Left forelimb (tissue), 1 donor: ENCODE results near the gene TPSD1.
A peak's percentile ranks its signal among the peaks of the same experiment; 100 is the strongest.
"Not testable (repeated sequence)": the region's sequence is repeated elsewhere in the genome, so short reads cannot be mapped to it uniquely, and the experiment has no call there.

Source experiments
- DNase-seq: peaks from one replicate; pipeline ENCODE4 v3.0.0-alpha.2; 2018; ENCODE audit warnings: low spot score

The TPSD1 gene

DNA sequence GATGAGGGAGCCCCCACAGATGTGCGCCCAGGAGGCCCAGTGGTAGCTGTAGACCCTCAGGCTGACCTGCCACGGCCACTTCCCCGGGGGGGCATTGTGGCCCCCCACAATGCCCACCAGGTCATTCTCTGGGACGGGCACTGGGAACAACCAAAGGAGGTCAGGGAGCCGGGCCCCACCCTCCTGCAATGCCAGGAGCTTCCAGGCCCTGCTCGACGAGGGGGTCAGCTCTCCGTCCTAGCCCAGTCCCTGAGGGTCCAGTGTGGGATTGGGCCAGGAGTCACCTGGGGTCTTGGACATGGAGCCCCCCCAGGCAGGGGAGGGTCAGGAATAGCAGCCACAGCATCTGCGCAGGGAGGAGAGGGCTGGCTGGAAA, 7.0 kb downstream of the TPSD1 start:
- no peak for DNase-seq

DNA sequence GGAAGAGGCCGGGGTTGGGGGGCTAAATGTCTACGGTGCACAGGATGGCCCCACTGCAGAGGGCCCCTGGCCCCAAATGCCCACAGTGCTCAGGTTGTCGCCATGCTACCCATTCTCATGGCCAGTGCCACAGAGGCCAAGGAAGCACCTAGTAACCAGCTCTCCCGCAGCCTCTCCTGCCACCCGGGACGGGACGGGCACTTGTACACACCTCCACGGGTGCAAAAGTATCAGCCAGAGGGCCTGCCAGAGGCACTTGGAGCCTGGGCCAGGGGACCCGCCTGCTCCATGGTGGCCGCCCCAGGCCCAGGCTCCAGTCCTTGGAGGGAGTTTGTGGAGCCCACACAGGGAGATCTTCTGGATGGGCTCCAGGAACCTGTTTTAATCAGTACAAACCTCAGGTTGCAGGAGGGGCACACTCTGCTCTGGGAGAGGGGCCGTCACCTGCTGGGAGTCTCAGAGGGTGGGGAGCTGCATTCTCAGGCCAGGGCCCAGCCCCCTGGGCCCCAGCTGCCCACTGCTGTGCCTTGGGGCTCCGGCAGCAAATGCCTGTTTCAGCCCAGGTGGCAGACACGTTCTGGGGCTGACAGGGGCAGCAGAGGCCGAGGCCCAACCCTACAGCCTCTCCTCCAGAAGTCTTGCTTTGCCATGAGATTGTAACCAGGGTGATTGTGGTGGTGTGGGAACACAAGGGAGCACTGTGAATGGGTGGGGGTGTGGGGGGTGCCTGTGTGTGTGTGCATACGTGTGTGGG, 7.9 kb downstream of the TPSD1 start:
- no peak for DNase-seq

DNA sequence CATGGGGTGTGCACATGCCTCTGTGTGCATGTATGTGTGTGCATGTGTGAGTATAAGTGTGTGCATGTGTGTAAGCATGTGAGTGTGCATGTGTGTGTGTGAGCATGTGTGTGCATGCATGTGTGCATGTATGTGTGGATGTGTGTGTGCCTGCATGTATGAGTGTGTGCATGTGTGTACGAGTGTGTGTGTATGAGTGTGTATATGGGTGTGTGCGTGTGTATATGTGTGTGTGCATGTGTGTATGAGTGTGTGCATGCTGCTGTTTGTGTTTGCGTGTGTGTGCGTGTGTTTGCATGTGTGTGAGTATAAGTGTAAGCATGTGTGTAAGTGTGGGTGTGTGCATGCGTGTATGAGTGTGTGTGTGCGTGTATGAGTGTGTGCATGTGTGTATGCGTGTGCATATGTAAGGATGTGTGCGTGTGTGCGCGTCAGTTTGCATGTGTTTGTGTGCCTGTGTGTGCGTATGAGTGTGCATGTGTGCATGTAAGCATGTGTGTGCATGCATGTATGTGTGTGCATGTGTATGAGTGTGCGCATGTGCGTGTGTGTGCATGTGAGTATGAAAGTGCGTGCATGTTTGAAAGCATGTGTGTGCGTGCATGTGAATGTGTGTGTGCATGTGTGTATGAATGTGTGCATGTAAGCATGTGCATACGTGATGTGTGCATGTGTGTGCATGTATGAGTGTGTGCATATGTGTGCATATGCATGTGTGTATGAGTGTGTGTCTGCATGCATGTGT, 8.6 kb downstream of the TPSD1 start:
- no peak for DNase-seq

- DNase-seq, result no peak
Observed at GRCh38 chr16:1265090-1265630, 9.3 kb downstream of the TPSD1 start.

DNA sequence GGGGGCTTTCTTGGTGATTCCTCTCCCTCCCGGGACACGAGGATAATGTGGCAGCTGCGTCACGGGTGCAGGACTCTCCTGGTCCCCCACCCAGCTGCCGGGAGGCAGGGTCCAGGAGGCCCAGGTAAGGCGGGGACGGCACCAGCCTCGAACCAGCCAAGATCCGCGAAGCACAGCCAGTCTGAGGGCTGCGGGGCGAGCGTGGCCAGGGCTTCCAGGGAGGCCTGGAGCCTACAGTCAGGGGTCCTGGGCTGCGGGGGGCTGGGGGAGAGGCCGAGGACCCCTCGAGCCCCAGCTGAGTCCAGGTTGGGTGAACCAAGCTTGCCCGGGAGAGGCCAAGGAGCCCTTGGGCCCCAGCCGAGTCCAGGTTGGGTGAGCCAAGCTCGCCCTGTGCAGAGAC, 10.0 kb downstream of the TPSD1 start:
- DNase-seq, result no peak

GRCh38 chr16:1269418-1269817, 13.5 kb downstream of the TPSD1 start:
- not testable (repeated sequence) for DNase-seq

DNA sequence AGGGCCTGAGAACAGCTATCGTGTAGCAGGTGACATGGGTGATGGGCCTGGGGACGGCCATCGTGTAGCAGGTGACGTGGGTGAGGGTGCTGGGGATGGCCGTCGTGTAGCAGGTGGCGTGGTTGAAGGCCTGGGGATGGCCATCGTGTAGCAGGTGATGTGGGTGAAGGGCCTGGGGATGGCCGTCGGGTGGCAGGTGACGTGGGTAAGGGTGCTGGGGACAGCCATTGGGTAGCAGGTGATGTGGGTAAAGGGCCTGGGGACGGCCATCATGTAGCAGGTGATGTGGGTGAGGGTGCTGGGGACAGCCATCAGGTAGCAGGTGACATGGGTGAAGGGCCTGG, 15.5 kb downstream of the TPSD1 start:
- DNase-seq, result peak; percentile 62

- peak; percentile 72 for DNase-seq
Observed at GRCh38 chr16:1271724-1272413, 16.0 kb downstream of the TPSD1 start.

- DNase-seq, result no peak
Observed at GRCh38 chr16:1272453-1273198, 16.8 kb downstream of the TPSD1 start.

- DNase-seq, result peak; percentile 53
Observed at GRCh38 chr16:1273816-1274215, 17.9 kb downstream of the TPSD1 start.

DNA sequence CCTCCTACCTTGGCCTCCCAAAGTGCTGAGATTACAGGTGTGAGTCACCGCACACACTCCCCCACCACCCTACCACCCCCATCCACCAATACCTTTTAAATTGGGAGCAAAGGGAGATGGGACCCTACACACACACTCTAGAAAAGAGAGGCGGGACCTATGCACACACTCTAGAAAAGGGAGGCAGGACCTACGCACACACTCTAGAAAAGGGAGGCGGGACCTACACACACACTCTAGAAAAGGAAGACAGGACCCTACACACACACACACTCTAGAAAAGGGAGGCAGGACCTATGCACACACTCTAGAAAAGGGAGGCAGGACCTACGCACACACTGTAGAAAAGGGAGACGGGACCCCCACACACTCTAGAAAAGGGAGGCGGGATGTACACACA, 18.9 kb downstream of the TPSD1 start:
- no peak for DNase-seq

GRCh38 chr16:1275791-1276579, 20.1 kb downstream of the TPSD1 start:
- peak; percentile 55 for DNase-seq

- no peak for DNase-seq
Observed at GRCh38 chr16:1276580-1276878, 20.7 kb downstream of the TPSD1 start.

DNA sequence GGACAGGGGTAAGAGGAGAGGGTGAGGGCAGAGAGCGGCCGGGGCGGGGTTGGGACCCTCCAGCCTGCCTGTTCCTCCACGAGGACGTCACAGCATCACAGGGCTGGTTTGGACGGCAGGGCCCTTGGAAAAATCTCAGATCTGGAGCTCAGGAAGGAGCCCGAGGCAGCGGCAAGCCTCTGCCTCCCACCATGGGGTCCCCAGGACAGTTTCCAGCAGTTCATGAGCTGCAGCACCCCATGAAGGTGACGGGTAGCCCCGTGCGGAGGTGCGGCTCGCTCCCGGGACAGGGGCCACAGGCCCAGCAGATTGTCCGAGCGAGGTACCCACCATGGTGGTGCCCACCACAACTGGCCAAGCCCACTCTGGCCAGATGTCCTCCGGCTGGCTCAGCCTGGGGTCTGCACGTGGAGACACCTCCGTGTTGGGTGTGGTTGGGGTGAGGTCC, 21.3 kb downstream of the TPSD1 start:
- DNase-seq, result peak; percentile 60

DNA sequence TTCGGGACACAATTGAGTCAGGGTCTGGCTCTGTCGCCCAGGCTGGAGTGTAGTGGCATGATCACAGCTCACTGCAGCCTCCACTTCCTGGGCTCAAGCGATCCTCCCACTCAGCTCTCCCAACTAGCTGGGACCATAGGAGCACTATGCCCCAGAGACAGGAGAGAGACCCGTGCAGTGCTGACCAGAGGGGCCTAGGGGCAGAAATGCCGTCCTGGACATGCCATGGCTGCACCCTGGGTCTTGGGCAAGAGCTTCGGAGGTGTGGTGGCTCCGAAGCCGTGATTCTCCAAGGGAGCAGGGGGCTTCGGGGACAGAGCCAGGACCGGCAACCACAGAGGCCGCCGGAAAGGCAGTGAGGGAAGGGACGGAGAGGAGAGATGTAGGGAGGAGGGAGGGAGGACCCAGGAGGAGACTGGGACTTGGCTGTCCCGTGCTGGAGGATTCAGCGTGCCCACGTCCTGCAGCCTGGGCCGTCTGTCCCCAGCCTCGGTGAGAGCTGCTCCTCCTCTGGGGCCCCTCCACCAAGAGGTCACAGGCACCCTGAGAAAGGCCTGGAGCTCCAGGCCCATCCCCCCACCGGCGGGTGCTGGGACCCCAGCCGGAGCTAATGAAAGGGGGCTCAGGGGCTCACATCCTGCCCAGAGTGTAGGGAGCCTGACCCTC, 21.9 kb downstream of the TPSD1 start:
- peak; percentile 57 for DNase-seq

DNA sequence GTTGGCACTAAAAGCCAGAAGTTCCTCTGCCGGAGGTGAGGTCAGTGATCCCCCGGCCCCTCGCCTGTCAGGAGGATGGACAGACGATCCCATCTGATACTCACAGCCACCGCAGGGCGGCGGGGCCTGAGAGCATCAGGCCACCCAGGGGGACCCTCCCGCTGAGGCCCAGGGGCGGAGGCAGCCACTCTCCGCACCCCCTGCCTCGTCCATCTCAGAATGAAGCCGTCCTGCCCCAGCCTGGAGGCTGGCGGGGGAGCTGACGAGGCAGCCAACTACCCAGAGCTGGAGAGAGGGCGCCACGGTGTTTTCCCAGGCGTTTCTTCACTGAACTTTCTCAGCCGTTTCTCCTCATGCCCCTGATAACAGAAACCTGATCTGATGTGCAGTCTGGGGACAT, 22.6 kb downstream of the TPSD1 start:
- DNase-seq, result no peak

DNA sequence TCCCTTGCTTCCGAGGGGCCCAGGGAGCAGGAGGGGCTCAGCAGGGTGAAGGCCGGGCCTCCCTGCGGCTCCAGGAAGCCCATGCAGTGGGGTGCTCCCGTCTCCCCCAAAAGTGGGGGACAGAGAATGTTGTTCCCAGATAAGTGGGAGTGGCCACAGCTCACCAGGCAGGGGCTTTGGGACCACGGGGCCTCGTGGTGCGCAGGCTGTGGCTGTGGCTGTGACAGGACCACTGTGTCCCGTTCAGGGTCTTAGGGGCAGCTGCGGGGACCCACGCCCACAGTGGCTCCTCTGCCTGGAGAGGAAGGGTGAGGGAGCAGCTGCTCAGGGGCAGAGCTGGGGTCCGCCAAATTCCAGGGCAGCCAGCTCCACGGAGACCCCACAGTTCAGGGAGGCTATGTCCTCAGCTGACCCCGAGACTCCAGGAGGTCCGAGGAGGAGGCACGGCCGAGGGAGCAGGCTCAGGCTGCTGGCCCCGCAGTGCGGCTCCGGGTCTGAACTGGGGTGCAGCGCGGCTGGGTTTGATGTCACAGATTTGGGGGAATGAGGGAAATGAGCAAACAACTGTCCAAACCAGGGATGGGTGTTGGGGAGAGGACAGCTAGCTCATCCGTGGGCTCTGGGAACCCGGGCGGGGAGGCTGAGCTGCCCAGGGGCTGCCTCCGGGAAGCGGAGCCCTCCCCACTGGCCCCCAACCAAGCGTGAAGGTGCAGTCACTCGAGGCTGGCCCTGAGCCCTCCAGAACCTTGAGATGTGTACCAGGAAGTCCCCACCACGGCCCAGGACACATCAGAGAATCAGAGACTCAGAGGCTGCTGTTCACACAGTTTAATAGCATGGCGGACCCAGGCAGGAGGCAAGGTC, 23.4 kb downstream of the TPSD1 start:
- no peak for DNase-seq

DNA sequence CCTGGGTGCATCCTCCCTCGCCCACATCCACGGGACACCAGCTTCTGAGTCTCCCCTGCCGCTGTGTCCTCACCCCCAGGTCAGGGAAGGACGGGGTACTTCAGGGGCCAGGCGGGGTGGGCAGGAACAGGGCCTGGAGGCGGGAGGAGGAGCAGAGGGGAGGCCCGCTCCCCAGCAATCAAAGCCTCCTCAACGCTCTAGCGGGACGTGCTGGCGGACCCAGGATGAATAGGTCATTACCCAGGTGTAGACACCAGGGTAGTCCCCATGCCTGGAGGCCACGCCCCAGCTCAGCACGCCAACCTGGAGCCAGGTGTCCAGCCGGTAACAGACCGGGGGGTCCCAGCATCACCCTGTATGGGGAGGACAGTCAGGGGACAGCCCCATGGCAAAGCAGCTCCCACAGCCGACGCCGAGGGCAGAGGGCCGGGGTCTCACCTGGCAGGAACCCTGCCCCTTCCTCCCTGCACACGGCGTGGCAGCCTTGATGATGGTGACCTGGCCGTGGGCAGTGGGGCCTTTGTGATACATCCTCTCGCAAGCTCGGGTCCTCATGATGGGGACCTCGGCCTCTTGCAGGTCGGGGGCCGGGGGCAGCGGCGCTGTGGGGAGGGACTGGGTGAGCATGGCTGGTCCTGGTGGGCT, 24.2 kb downstream of the TPSD1 start:
- peak; percentile 64 for DNase-seq

DNA sequence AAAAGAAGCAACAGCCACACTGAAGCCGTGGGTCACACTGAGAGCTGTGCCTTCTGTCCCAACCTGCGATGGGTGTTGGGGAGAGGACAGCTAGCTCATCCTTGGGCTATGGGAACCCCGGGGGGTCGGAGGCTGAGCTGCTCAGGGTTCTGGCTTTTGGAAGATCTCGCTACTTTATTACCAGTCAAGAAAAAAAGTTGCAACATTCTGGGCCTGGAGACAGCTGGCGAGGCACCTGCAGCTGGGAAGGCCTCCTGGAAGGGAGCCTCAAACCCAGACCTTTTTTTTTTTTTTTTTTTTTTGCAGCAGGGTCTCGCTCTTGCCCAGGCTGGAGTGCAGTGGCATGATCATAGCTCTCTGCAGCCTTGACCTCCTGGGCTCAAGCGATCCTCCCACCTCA, 24.9 kb downstream of the TPSD1 start:
- no peak for DNase-seq
